NCI-H1048 (cell line): ENCODE measurements around the gene PTPRG.

Experiments
- DNase-seq: peaks from one replicate; lab custom pipeline; 2025; lab: John Stamatoyannopoulos, UW

The PTPRG gene

DNA sequence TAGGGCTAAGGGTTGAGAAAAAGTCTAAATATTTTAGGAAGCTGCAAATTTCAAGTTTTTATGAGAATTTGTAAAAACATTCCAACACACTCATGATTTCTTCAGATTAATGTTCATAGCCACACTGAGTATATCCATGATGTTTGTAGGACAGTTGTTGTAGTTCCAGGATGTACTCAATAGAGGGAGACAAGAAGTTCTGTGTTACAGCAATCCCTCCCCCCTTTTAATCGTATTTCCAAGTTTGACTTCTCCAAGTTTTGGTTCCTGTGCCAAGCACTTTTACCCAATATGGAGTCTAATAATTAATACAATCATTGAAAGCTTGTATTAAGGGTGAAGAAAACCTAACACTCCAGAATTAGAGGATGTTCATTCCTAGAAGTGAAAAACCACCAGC is 668.5 kb downstream of the PTPRG start:
- DNase-seq = no peak

DNA sequence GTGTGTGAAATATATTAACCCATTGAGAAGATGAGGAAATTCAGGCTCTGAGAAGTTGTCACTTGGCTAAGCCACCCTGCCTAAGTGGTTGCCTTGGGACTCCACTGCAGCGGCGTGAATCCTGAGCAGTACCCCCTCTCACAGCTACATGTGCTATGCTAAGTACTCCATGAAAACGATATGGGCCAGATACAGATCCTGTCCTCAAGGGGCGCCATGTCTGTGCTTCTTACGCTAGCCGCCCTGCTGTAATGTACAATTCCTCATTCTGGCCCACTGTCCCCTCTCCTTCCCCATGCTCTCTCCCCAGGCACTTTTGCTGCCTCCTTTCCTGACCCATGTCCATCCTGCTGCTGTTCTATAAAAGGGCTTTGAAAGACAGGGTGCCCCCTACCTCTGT is 671.7 kb downstream of the PTPRG start:
- DNase-seq = no peak

DNA sequence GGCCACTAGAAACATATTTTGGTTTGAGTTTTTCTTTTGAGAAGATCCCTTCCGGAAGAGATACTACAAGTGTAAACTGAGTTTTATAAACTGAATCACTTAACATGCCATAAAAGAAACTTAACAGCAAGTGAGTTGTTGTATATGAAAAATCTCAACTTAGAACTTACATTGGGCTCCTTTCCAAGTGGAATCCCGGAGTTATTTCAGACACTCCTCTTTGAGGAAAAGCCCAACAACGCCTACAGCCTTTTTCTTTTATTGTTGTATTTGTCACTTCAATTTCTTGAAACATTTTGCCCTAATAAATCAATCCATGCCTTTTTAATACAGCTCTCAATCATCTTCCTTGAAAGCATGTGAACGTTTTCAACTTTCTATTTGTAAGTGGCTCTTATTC is 674.6 kb downstream of the PTPRG start:
- no peak for DNase-seq

DNA sequence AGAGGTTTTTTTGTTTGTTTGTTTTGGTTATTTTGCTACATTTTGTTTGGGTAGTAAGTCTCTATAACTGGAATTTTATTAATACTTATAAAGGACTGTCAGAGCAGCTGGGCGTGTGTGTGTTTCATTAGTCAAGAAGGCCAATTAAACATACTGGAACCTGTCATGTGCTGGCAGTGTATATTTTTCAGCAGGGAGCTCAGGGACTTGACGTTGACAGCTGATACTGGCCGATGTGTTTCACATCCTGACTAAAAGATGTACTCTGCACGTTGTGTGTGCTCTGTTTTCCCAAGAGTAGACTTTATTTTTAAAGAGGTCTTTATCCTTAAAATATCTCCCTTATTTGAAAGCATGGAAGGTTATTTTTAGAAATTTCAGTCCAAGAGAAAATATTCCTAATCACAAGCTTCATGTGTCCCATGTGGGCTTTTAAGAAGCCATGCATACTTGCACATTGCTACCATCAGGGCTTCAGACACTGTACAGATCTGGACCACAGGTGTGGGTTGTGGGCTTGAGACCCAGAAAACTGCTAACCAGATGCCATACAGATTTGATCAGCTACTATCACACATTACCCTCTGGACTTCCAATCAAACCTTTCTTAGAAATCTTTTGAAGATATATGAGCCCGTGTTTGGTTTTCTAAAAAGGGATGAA is 676.0 kb downstream of the PTPRG start:
- DNase-seq = no peak

DNA sequence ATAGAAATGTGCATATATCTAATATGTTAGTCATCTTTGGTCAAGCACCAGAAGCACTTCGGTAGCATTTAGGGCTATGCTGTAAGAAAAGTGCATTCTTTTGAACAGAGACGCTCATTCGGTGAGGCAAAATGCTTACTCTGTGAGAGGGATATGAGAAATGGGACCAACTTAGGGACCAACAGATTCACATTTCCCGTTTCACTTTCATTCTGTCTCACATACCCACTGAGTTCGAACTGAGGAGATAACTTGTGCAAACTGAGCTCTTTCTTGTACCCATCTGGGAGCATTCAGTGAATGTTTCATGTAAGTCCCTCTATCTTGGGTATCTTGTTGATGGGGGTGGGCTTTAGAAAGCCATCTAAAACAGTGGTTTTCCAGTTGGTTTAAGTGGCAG is 676.6 kb downstream of the PTPRG start:
- DNase-seq = no peak

DNA sequence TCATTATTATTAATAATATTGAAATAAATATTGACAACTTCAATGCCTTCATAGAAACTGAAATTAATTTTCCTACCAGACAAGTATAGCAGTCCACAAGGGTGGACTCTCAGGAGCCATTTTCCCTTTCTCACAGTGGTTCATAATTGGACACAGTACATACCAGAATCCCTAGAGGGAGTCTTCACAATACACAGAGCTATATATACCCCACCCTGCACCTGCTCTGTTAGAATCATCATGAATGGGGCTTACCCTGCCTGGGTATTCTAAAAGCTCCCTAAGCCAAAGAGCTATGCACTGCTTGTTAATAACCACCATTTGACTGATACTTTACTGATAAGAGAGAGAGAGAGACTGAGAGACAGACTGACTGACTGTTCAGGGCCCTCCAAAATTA is 677.1 kb downstream of the PTPRG start:
- no peak for DNase-seq

DNA sequence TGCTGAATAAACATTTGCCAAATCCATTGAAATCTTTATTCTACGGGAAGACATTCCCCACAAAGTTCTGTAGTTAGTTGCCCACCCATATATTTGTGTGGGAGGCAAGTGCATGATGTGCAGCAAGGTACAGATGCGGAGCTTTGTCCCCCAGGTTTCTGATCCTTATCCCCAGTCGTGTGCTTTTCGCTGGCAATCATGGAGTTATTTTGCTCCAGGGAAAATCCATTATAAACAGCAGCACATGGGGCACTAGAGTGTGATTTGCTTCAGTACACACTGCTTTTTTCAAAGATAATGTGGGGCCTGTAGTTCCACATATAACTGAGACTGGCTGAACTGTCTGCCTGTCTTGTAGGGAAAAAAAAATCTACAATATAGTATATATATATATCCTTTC is 679.9 kb downstream of the PTPRG start:
- DNase-seq = no peak

GRCh38 chr3:62242831-62243509 is 681.6 kb downstream of the PTPRG start:
- DNase-seq = no peak

DNA sequence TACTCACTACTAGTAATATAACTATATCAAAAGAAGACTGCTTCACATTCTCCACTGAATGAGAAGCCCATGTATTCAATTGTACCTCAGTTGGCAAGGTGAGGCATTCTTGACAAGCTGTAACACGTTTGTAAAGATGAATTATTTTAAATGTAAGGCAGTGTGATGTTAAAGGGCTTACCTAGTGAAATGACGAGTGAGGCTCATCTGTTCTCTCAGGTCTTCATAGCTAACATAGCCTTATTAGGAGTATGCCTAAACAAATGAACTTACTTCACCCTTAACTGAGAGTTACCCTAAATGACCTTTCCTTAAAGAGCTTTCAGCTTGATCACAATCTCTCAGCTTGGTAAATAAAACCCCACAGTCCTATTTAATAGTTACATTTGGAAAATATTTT is 684.7 kb downstream of the PTPRG start:
- no peak for DNase-seq

DNA sequence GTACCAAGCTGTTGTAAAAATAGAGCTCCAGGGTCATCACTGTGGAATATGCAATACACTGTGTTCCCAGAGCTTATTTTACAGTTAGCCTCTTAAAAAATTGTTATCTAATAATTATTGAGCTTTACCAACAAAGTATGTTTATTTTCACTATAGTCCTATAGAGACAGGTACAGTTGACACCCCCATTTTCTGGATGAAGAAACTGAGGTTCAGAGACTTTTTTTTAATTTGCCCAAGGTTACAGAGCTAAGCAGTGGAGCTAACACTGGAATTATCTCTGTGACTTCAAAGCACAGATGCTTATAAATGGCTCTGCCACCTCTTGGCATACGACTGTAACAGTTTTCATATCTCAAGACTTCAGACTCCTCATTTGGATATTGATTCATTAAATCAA is 685.6 kb downstream of the PTPRG start:
- no peak for DNase-seq

DNA sequence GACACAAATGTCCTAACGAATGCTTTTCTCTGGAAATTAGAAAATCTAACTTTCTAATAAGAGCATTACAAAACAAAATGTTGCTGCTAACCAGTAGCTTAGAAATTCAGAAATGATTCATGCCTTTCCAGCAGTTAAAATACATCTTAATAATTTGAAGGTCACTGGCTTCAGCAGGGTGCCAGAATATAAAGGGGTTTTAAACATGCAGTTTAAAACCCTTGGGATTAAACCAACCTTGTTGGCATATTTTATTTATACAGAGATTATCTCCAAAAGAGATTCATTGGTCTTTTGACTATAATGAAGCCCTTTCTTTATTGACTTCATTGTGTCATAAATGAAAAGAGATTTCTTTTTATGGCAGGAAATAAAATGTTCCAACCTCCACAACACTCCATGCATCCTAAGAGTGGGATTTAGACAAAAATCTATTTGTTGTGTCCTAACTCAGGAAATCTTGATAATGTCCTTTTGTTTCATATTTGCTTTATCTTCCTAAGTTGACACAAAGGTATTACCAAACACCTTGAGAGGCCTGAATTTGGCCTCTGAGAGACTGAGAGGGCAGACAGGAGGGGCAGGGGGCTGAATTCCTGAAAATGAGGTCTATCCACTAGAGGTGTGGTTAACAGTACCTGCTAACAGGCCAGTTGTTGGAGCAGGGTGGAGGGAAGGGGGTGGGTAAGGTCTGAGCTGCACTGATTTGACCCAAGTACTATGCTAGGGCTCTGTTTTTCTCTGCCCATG is 687.5 kb downstream of the PTPRG start:
- DNase-seq = no peak

- no peak for DNase-seq
Measured at GRCh38 chr3:62249484-62249776, 688.1 kb downstream of the PTPRG start.

GRCh38 chr3:62249855-62250543 is 688.6 kb downstream of the PTPRG start:
- DNase-seq = no peak

- peak; percentile 19 for DNase-seq
Measured at GRCh38 chr3:62252438-62253157, 691.2 kb downstream of the PTPRG start.

GRCh38 chr3:62253971-62254370 is 692.6 kb downstream of the PTPRG start:
- DNase-seq = no peak

DNA sequence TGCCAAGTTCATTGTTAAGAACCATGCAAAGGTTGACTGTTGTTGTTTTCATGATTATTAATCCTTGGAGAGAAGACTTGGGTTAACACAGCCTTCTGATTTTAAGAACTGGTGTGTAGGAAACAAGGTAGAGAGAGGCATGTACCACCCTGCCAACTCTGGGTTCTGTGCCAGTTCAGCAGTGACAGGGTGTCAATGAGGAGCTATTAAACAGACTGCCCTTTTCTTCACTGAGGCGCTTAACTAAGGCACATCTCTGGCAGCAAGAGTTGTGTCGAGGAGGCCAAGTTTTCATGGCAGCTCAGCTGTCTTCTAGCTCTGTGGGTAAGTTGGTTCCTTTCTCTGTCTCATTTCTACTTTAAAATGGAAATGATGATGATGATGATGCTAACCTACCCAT is 694.4 kb downstream of the PTPRG start:
- DNase-seq = no peak

DNA sequence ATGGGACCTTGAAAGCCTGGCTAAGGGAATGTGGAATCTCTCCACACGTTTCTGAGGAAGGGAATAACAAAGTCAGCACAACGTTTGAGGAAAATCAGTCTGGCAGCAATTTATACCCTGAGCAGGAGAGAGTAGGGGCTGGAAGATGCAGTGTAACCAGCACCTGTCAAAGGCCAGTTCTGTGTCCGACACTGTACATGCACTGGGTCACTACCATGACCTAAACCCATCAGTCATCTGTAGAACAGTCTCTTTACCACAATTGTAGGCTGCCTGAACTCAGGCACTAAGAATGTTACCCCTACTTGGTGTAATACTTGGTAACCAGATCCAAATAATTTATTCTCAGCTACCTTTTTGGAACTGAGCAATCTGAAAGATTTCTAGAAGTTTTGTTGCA is 698.6 kb downstream of the PTPRG start:
- DNase-seq = no peak

DNA sequence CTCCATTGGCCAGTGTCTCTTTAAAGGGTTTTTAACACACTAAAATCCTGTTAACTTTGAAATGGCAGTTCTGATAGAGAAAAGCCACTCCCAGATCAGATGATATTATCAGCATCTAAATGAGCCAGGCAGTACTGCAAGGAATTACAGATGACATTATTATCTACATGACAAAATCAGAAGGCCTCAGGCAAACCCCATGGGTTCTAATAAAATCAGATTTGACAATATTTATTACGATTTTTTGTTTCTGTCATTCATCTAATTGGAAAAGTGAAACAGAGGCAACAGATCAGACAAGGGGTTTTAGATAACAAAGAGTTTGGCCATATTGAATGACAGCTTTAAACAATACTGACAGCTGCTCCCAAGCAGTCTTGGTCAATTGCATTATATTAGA is 699.3 kb downstream of the PTPRG start:
- no peak for DNase-seq

GRCh38 chr3:62261121-62261520 is 699.8 kb downstream of the PTPRG start:
- DNase-seq = peak; percentile 41

- DNase-seq = peak; percentile 51
Measured at GRCh38 chr3:62261736-62262135, 700.4 kb downstream of the PTPRG start.

DNA sequence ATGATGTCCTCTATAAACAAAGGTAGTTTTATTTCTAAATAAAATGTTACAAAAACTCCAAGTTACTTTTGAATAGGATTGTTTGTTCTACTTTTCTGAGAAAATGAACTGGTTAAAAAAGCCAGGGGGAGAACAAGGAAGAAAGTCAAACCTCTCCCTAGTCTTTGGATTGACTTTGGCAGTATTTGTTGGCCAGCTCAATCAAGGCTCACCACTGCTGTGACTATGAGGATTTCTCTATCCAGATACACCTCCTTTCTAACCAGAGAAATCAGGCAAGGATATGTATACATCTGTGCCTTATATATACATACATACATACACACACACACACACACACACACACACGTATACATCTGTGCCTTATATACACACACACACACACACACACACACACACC is 704.2 kb downstream of the PTPRG start:
- DNase-seq = no peak

GRCh38 chr3:62266668-62267283 is 705.4 kb downstream of the PTPRG start:
- DNase-seq = no peak
